Right renal pelvis (tissue), 4 donors: Measurements from ENCODE around the gene VPS9D1. TPM values are rescaled to one million over a fixed set of nuclear protein-coding genes. Genes with fewer than 3 reads are reported as not detected.
A peak's percentile ranks its signal among the peaks of the same experiment; 100 is the strongest.

Experiments used
- DNase-seq, 4 donors: peaks; one replicate each; pipeline ENCODE4 v3.0.0-alpha.2; 2013; ENCODE audit warnings: low read depth in 4 of 4, low spot score in 3 of 4, missing footprints in 1 of 4
- polyA plus RNA-seq, 4 donors: library from polyadenylated mRNA; unstranded; fragments of 120-200 nt; gene quantifications; one replicate each; pipeline ENCODE4 v1.2.1, GENCODE V29; 2013; ENCODE audit not compliant: insufficient read length in 4 of 4

Gene VPS9D1, protein sequence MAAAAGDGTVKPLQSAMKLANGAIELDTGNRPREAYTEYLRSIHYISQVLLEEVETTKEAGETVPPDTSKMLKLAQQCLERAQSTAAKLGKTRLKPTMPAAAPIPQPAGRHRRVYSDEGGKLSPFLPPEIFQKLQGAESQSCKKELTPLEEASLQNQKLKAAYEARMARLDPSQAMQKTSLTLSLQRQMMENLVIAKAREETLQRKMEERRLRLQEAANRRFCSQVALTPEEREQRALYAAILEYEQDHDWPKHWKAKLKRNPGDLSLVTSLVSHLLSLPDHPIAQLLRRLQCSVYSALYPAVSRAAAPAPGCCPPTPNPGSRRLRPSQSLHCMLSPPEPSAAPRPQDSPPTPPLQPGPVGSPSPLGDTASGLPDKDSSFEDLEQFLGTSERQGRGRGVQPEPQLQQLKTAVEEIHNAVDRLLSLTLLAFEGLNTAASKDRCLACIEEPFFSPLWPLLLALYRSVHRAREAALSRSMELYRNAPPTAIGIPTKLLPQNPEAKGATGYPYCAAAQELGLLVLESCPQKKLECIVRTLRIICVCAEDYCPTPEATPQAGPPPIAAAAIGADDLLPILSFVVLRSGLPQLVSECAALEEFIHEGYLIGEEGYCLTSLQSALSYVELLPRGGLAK
- 10 to 100 TPM; 10.3 to 15.0 (median 11.9) TPM for polyA plus RNA-seq

DNA sequence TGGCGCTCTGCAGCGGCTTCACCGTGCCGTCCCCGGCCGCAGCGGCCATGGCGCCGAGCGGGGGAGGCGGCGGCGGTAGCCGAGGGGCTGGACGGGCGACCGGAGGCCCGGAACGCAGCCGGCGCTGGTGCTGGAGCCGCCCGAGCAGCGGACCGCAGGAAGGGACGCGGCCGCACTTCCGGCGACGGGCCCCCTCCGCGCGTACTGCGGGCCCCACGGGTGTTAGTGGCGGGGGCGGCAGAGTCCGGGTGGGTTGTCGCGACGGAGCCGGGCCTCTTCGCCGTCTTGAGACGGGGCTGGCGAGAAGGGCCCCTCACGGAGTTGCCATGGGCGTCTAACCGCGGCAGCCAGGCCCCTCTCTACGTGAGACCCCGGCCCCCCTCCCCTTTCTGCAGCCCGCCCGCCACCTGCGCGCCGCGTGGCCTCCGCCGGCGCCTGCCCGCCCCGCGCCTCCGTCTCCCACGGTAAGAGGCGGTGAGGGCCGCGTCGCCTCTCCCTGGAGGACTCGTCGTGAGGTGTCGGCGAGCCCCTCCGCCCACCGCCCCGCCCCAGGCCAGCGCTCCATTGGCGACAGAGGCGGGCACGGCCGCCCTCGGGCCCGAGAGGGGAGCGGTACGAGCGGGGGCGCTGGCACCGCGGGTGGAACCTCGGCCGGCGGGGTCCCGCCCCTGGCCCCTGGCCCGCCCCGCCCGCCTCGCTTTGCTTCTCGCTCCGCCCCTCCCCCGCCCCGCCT is at the start of gene VPS9D1, which contains the start of gene ZNF276:
Gene VPS9D1 (minus strand): TSS at position 86 of the 733 bp plus-strand sequence. CDS start 37 bp downstream, at position 49.
Gene ZNF276 (plus strand): TSS at position 725 of the 733 bp plus-strand sequence. CDS start 104 bp downstream, outside the sequence.
- DNase-seq: peak in 2 of 4 donors; percentile 63 to 65

DNA sequence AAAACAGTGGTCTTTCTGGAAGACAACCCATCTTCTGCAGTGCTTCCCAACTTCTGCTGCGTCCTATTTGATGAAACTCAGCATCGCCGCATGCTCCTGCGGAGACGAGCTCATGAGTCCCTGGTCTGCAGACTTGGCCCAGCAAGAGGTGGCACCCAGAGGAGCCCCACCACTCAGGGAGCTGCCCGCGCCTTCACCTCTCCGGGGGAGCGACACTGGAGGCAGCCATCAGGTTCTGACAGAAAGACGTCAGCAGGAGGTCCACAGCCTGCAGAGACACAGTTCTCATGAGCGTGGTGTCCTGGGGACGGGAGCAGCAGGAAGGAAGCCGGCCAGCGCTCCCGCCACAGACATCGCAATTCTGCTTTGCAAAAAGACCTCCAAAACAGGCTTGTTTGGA is 49.7 kb upstream of the VPS9D1 start:
- DNase-seq: no peak

DNA sequence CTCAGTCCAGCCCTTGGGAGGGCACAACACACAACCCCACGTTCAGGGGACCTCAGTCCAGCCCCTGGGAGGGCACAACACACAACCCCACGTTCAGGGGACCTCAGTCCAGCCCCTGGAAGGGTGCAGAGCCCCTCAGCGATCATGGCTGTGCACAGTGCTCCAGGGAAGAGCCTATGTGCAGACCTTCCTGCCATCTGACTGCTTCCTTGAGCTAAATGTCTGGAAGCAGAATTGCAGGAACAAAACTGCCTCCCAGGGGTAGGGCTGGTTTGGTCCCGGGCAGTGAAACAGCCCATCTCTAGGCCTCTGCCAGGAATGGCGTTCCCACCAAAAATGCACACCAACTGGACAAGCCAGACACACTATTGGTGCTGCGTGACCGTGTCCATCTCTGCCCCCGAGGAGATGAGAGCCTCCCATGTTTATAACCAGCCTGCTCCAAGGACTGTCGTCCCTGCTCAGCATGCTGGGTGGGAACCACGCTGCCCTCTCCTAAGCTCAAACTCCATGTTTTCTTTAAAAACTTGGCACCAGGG is 44.7 kb upstream of the VPS9D1 start:
- no peak for DNase-seq

DNA sequence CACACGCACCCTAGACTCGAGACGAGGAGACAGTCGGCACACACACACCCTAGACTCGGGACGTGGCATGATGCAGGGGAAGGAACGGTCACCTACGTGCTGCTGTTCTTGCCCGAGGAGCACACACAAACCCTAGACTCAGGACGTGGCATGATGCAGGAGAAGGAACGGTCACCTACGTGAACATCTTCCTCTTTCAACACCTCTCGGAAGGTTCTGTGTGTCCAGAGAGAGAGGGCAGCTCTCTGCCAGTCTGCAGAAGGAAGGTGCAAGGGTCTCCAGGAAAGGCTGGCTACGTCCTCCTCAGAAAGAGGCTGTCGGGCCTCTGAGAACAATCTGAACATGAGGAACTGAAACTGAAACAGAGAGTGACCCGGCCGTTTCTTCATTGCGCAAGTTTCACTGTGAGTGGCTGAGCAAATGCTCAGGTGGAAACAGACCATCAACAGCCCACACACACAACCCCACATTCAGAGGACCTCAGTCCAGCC is 44.1 kb upstream of the VPS9D1 start:
- DNase-seq: no peak

DNA sequence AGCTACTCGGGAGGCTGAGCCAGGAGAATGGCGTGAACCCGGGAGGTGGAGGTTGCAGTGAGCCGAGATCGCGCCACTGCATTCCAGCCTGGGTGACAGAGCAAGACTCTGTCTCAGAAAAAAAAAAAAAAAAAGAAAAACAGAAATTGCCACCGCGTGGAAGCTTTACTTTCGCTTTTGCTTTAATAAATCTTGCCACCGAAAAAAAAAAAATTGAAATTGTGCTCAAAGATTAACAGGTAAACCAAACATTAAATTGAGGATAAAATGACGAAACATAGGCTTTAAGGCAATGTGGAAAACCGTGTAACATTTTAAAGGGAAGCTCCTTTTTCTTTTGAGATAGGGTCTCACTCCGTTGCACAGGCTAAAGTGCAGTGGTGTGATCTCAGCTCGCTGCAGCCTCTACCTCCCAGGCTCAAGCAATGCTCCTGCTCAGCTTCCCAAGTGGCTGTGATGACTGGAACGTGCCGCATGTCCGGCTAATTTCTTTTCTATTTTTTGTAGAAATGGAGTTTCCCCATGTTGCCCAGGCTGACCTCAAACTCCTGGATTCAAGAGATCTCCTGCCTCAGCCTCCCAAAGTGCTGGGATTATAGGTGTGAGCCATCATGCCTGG is 40.7 kb upstream of the VPS9D1 start:
- no peak for DNase-seq

DNA sequence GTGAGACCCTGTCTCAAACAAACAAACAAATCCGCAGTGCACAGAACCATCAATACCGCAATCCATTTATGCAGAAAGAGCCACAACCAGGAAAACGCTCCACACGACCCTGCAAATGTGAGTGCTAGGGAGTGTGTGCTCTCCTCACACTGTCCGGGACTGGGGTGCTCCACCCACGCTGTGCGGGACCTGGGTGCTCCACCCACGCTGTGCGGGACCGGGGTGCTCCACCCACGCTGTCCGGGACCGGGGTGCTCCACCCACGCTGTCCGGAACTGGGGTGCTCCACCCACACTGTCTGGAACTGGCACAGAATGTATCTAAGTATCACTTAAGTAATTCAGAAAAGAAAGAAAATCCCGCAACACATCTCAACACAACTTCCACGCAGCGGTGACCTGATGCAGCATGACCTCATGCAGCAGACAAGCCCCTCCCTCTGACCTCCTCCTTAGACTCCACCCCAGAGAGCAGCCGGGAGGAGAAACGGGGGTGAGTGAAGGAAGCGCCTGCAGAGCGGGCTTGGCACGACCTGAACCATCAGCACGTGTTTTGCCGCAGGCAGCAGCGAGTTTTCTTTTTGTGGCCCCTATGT is 39.1 kb upstream of the VPS9D1 start:
- DNase-seq: no peak

DNA sequence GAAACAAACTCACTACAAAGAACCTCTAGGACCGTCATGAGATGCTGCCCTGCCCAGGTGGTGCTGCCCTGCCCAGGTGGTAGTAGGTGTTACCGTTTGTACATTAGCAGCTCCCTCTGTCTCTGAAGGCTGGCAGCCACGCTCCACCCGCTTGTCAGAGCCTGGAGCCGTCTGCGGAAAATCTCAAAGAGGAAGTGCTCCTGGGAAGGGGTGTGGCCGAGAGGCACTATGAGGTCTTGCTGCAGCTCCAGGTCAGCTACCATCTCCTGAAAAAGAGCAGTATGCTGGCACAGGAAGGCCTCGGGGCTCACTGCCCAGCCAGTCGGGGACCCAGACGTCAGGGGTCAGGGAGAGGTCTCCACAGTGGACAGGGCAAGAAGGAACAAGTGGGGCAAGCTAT is 28.9 kb upstream of the VPS9D1 start:
- DNase-seq: peak in 1 of 4 donors; percentile 5

DNA sequence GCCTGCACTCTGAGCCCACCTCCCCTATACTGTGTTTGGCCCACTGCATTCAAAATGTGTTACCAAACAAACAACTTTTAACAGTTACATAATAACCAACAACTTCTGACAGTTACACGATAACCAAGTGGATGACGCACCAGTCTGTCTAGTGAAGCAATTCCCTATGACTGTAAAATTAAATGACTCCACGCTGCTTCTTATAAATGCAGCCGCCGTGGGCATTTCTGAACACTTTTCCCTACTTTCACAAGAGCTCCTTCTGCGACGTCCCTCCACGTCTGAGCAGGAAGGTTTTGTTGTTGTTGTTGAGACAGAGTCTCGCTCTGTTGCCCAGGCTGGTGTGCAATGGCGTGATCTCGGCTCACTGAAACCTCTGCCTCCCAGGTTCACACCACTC is 28.2 kb upstream of the VPS9D1 start:
- DNase-seq: no peak

DNA sequence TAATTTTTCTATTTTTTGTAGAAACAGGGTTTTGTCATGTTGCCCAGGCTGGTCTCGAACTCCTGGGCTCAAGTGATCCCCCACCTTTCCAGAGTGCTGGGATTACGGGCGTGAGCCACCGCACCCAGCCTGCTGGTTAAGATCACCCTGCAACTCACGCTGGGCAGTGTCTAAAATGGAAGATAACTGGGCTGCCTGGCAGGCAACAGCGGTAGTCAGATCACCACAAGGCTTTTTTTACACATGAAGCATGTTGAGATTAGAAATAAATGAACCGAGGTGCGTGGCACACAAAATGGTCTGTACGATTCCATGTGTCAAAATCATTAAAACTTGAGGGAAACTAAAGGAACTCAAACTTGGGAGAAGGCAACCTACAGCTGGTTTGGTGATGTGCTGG is 27.4 kb upstream of the VPS9D1 start:
- DNase-seq: no peak

DNA sequence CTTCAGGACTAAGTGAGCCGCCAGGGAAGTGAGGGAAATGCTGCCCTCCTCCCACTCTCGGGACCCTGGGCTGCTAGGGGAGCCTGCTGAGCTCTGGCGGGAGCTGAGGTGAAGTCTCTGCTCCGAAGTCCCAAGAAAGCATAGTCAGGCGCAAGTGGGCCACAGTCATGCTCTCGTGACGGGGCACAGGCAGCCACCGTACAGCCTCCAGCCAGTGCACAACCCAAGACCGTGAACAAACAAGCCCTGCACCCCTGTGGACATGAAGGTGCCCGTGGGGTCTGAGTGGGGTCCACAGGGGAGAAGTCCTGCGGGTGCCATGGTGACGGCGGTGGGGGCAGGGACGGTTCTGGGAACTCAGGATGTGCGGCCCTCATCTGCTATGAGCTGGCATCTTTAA is 25.3 kb upstream of the VPS9D1 start:
- no peak for DNase-seq

DNA sequence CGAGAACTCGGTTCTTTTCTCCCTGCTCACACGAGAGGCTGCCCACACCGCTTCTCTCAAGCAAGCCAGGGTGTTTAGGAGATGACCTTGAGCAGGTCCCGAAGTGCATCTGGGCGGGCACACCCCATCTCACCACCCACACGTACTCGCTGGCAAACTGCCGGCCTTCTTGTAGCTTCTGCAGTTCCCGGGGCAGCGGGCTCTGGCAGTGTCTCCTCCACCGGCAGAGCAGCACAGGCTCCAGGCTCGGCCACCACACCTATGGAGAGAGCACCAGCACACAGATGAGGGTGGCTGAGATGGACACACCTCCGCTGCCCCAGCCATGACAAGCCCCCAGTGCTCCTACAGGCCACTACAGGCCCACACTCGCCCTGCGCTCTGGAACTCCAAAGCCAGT is 24.1 kb upstream of the VPS9D1 start:
- DNase-seq: no peak

DNA sequence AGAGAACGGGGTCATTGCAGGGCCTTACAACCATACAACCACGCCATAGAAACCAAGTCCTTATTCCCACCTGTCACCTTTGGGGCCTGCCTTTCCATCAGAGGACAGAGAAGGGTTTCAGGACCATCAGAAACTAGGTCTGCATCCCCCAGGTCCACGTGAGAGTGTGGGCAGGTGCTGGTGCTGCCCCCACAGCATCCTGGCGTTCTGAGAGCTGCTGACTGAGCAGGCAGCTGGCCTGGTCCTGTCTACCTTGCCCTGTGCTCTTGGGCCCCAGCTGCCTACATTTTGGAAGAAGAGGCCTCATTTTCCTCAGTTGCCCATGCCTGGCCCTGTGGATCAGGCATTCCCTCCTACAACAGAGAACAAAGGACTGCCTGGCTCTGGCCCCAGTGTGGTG is 22.2 kb upstream of the VPS9D1 start:
- DNase-seq: no peak

DNA sequence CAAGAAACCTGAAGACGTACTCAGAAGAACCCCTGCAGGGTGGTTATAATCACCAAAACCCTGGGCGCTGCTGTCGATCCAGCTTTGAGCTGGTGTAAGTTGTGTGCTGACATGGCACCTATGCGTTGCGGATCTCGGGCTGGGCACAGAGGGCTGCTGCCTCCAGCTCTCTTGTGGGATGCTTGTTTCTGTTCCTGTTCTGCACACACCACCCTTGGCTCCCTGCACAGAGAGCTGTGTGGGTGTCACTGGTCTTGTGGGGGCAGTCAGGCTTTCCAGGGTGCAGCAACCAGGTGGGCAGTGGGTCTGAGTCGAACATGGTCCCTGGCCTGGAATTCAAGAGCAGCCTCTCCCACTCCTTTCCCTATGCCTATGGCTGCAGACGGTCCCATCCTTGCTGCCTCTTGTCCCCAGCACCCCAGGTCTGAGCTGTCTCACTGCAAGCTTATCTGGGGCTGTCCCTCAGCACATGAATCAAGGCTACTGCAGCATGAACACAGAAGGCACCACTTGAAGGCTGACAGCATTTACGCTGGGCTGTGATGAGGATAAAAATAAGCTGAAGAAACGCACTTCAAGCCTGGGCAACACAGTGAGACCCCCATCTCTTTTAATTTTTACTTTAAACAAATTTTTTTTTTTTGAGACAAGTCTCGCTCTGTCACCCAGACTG is 20.8 kb upstream of the VPS9D1 start:
- no peak for DNase-seq

DNA sequence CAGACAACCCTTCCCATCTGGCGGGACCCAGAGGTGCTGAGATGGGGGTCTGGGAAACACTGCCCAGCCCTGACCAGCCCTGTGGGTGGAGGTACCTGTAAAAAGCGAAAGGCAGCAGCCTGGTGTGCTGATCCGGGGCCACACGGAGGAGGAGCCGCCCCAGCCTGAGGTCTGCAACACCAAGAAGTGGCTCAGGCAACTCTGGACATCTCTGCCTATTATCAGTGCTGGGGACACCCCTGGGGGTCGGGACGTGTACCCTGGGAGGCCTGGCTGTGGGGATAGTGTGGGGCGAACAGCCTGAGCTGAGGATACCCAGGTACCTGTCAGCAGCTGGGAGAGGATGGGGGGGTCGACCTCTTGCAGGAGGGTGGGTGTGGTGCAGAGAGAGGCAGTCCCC is 18.7 kb upstream of the VPS9D1 start:
- DNase-seq: no peak

DNA sequence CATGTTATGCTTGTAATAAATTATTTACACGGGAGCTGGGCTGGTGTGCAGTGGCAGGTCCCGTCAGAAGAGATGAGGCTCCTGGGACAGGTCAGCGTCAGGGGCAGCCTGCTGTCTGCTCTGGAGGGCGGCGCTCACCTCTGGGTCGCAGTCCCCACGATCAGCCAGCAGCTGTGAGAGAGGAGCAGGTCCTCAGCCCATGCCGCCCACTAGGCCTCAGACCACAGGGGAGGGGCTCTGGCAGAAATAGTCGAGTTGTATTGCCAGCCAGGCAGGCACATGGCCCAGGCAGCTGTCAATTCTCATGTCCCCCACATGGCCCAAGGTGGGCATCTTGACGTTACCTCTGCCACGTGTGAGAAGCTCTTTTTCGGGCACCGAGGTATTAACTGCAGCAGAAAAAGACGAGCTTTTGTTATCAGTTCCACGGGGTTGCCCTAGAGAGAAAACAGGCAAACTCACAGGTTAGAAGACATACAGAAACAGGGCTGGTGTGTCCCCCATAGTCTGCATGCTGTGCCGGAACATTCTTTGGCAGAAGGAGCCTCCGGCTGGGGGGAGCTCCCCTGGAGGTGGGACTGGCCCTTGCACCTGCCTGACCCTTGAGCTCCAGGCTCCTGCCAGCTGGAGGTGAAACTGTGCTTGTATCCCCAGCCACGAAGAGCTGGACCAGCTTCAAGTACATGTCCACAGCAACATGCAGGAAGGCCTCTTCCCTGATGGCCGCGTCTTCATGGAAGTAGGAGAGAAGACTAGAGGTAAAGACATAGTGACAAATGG is 18.0 kb upstream of the VPS9D1 start:
- DNase-seq: no peak

DNA sequence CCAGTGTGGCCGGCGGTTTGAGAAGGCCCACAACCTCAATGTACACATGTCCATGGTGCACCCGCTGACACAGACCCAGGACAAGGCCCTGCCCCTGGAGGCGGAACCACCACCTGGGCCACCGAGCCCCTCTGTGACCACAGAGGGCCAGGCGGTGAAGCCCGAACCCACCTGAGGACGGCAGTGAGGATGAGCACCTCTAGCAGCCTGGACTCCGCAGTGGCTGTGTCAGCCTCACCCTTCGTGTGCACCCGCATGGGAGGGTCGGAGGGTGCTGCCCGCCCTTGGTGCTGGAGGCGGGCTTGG is 17.3 kb upstream of the VPS9D1 start:
- DNase-seq: no peak

DNA sequence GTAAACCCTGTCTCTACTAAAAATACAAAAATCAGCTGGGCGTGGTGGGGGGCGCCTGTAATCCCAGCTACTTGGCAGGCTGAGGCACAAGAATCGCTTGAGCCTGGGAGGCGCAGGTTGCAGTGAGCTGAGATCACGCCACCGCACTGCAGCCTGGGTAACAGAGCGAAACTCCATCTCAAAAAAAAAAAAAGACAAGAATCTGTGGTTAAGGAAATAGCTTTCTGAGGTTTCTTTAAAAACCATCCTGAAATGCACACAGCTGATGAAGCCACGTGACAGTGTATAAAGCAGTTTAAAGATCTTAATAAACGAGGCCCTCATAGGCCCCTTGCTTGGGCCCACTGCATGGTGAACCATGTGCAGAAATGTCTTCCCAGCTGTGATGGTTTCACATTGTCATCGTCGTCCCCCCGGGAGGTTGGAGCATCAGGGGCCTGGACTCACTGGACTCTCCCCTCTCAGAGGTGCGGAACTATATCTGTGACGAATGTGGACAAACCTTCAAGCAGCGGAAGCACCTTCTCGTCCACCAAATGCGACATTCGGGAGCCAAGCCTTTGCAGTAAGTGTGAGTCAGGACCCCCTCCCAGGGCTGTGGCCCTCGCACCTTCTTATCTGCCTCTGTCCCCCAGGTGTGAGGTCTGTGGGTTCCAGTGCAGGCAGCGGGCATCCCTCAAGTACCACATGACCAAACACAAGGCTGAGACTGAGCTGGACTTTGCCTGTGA is 16.8 kb upstream of the VPS9D1 start:
- DNase-seq: no peak

DNA sequence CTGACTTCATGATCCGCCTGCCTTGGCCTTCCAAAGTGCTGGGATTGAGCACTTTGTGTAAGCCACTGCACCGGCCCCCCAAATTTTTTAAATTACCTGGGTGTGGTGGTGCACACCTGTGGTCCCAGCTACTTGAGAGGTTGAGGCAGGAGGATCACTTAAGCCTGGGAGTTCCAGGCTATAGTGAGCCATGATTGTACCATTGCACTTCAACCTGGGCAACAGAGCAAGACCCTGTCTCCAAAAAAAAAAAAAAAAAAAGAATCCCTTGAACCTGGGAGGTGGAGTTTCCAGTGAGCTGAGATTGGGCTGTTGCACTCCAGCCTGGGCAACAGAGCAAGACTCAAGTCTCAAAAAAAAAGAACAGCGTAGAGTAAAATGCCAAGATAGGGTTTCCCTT is 15.9 kb upstream of the VPS9D1 start:
- no peak for DNase-seq
